ENCODE results near the gene BCL2A1. TPM values are rescaled to one million over a fixed set of nuclear protein-coding genes. Genes with fewer than 3 reads are reported as not detected.

BCL2A1 gene
- total and polyA plus RNA-seq, 2 of the 4 experiments (the other 2 are of a cell fraction), result 2.3 to 4.5 TPM

DNA sequence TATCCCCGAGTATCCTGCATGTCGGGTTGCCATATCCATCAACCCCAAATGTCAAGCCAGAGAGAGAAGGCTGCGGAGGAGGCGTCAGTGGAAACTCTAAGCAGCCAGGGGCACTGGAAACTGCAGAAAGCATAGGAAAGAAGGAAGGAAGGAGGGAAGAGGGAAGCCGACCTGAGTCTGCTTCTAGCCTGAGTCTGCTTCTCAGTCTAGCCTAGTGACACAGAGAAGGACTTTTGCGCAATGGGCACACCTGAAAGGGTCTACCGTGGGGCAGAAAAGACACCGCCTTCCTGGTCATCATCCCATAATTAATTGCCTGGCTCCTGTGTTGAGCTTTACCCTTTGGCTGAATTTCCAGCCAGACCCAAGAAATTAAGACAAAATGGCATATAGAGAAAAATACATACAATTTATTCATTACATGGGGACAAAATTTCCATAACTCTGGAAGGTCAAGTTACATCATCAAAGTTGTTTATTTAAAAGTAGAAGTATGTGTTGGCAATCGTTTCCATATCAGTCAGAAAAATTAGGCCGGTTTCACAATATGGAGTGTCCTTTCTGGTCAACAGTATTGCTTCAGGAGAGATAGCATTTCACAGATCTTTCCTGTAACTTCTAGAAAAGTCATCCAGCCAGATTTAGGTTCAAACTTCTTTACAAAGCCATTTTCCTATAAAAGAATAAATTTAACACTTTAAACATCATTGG, 10.3 kb downstream of the BCL2A1 start:
- BruUV-seq (replicated peaks), result no TSS peak
- no peaks in the 10 kb centered on the region for H3K9me1 ChIP-seq (ENCODE audit: insufficient read depth, low read length)
- peak; percentile 28 for DNase-seq
- H3K4me2 ChIP-seq (ENCODE audit: low read depth, low read length), result no peak overlapping the region
- H4K91ac ChIP-seq (ENCODE audit: insufficient read depth, low read depth, low read length), result no peak overlapping the region
- peak; percentile 53; the same call in 1 of the 2 replicates for TF ChIP-seq CEBPB (IDR thresholded peaks at IDR 0.05; ENCODE audit: low read depth, low read length)
- no peak for TF ChIP-seq MAZ (IDR thresholded peaks at IDR 0.05; ENCODE audit: borderline replicate concordance, low read depth, low read length)
- no peak for TF ChIP-seq BHLHE40 (IDR thresholded peaks at IDR 0.05; ENCODE audit: low read depth, low read length)
- TF ChIP-seq CHD1 (IDR thresholded peaks at IDR 0.05; ENCODE audit: low read depth, low read length), result no peak
- H2BK120ac ChIP-seq (ENCODE audit: low read depth, low read length), result no peak overlapping the region
- no peak overlapping the region for H3K4me3 ChIP-seq (ENCODE audit: insufficient read depth, low read depth, low read length)
- H3K36me3 ChIP-seq (ENCODE audit: control insufficient read depth, insufficient read depth, low read length), result no peaks in the 10 kb centered on the region
- no peaks in the 10 kb centered on the region for H3K27me3 ChIP-seq (ENCODE audit: control insufficient read depth, insufficient read depth, low read length)
- no peaks in the 10 kb centered on the region for H3K9me3 ChIP-seq (ENCODE audit: control insufficient read depth, insufficient read depth, low read length)
- no peak overlapping the region for H2BK20ac ChIP-seq (ENCODE audit: low read depth, low read length)
- H3K79me1 ChIP-seq (ENCODE audit: low read depth in 1 of 2, low read length in 2 of 2), result no peaks in the 10 kb centered on the region
- H2AK5ac ChIP-seq (ENCODE audit: low read depth, low read length), result peak overlapping the region; percentile 15; the same call in 1 of the 2 replicates
- no peak overlapping the region for H3K23ac ChIP-seq (ENCODE audit: low read depth, low read length)
- H3K9ac ChIP-seq (ENCODE audit: low read depth, low read length), result no peak overlapping the region
- peaks cover 6% of the 10 kb centered on the region for H3K4me1 ChIP-seq (ENCODE audit: control insufficient read depth, insufficient read depth, low read length)
- no peak overlapping the region for H2BK5ac ChIP-seq (ENCODE audit: low read depth, low read length, poor library complexity, severe bottlenecking)
- no peak overlapping the region for H3K14ac ChIP-seq (replicated peaks; ENCODE audit: low read depth, low read length)
- POLR2A ChIA-PET (ENCODE audit: unreplicated experiment), result no interaction called here
- no peak overlapping the region for H3K56ac ChIP-seq (ENCODE audit: extremely low read depth, insufficient read depth, low read length)
- no CpG with 5 or more reads among the region's 10 CpGs for WGBS, 2 experiments (ENCODE audit: extremely low coverage in 2 of 2, insufficient read length in 1 of 2)
- in situ Hi-C loops (cut with MboI; ENCODE audit: low sequenced_read_pairs), result no loop called here
- H4K5ac ChIP-seq (ENCODE audit: low read depth, low read length), result peak overlapping the region; percentile 85
- peak overlapping the region; percentile 68; the same call in 1 of the 2 replicates for H3K18ac ChIP-seq (ENCODE audit: low read depth, low read length)
- dilution Hi-C loops (cut with HindIII; ENCODE audit: low sequenced_read_pairs, unreplicated experiment), result no loop called here
- CTCF ChIA-PET, result no interaction called here
- H4K8ac ChIP-seq (ENCODE audit: low read depth in 2 of 2, low read length in 2 of 2), result peak overlapping the region in 1 of 2 experiments; percentile 13; a peak in 1 of 4 replicates
- no peak overlapping the region for H3K4ac ChIP-seq (ENCODE audit: low read depth, low read length)
- ATAC-seq (ENCODE audit: low read depth), result no peak; the same call in 1 of the 2 replicates
- no peaks in the 10 kb centered on the region for H4K20me1 ChIP-seq (ENCODE audit: insufficient read depth, low read length)
- no peak overlapping the region for H3K27ac ChIP-seq (ENCODE audit: insufficient read depth, low read length)
- H2BK15ac ChIP-seq (ENCODE audit: low read depth, low read length), result no peak overlapping the region
- intact Hi-C loops (cut with micrococcal nuclease), result no loop called here
- no peak overlapping the region for H2AK9ac ChIP-seq (replicated peaks; ENCODE audit: low read depth, low read length, poor library complexity)
- H2AFZ ChIP-seq (replicated peaks; ENCODE audit: low read length, poor library complexity), result peak overlapping the region; percentile 67

Measured in IMR-90 (cell line).